Measurements from ENCODE around the gene TXNDC11.

TXNDC11 gene

DNA sequence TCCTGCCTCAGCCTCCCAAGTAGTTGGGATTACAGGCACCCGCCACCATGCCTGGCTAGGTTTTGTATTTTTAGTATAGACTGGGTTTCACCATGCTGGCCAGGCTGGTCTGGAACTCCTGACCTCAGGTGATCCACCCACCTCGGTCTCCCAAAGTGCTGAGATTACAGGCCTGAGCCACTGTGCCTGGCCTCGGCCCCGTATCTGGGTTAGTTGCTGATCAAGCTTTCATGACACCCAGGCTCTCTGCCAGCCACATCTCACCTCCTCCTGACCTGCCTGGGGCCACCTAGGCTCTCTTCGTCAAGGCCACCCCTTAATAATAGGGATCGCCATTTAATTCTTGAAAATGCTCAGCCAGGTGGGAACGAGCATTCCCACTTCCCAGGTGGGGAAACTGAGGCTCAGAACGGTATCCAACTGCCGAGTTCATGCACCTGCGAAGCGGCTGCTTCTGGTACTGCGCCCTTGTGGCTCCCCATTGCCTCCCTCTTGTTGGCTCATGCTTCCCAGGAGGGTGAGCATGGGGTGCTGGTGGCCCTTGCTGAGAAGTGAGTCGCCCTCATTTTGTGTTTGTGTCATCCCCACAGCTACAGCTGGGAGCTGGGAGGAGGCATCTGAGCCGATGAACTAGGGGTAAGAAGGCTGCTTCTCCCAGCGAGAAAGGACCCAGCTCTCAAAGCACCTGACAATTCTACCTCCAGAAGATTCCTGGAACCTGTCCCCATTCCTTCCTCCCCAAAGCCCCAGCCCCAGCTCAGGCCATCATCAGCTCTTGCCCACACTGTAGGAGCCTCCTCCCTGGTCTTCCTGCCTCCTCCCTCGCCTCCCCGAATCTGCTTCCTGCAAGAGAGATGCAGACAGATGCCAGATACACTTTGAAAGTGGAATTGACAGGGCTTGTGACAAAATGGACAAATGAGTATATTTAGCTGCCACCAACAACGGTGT is 91.7 kb downstream of the TXNDC11 start:
- no peak for DNase-seq

DNA sequence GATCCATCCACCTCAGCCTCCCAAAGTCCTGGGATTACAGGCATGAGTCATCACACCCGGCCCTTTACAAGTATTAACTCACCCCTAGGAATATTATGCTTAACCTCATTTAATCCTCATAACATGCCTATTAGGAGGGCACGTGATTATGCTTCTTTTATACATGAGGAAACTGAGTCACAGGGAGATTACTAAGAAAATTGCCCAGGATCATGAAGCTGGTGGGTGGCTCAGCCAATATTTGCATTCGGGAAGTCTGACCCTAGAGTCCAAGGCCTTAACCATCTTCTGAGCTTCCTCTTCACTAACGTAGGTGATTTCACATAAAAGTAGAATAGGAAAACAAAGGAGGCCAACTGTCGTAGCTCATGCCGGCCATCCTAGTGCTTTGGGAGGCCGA is 93.4 kb downstream of the TXNDC11 start:
- no peak for DNase-seq

DNA sequence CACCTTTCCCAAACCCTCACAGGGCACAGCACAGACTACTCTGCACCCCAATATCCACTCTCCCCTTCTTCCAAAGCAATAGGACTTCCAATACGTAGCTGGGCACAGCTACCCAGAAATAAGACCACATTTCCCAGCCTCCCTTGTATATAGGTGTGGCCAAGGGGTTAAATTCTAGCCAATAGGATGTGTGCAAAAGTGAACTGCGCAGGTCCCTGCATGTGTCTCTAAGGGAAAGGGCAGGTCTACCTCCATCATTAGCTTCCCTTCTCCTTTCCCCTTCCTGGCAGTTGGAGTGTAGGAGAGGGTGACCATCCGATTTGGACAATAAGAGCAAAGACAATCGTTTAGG is 99.9 kb downstream of the TXNDC11 start:
- DNase-seq, result no peak

DNA sequence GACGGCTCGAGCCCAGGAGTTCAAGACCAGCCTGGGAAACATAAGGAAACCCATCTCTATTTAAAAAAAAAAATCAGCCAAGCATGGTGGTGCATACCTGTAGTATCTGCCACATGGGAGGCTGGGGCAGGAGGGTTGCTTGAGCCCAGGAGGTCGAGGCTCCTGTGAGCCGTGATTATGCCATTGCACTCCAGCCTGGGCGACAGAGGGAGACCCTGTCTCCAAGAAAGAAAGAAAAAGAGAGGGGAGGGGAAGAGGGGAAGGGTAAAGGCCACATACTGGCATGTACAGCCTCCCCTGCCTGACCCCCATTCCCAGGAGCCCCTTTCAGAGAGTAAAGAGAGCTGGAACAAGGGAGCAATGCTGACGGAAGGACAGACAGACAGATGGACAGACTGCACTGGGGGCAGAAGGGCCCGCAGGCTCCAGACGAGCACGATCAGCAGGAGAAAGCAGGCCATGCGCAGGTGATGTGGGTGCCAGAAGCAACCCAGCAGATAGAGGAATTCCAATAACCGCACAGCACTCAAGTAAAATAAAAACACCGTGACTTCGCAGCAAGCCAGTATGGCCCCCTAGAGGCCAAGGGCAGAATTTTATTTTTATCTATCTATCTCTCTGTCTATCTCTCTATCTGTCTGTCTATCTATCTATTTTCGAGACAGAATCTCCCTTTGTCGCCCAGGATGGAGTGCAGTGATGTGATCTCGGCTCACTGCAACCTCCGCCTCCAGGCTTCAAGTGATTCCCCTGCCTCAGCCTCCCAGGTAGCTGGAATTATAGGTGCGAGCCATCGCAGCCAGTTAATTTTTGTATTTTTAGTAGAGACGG is 101.5 kb downstream of the TXNDC11 start:
- DNase-seq, result peak; percentile 13

DNA sequence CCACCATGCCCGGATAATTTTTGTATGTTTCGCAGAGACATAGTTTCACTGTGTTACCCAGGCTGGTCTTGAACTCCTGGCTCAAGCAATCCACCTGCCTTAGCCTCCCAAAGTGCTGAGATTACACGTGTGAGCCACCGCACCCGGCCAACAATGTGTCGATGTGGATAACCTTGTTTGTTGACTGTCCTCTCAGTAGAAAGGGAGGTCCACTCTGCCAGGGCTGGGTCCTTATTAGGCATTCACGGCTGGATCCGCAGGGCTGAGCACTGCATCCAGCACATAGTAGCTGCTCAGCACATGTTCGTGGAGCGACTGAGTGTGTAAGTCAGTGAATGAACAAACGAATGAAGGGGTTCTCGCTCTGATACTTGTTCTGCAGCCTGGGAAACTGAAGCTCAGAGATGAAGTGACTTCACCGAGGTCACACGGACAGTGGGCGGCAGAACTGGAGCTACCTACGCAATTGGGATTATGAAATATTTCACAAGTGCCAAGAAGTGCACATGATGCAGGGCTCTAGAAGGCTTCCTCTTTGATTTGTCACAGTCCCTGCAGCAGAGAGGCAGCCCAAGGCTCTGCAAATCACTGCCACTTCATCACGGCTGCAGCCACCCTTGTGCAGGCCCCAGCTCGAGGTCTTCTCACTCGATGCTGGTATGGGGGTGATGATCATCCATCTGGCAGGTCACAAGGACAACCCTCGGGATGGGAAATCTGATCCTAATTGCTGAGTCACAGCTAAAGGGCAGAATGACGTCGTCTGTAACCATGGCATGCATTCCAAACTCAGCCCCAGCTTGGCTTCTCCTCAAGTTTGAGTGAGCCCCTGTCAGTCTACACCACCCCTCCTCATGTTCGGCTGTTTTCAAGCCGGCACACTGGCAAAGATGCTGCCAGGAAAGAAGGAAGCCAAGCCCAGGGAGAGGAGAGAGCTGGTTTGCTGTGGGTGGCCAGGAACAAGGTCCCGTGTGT is 102.4 kb downstream of the TXNDC11 start:
- DNase-seq, result no peak

DNA sequence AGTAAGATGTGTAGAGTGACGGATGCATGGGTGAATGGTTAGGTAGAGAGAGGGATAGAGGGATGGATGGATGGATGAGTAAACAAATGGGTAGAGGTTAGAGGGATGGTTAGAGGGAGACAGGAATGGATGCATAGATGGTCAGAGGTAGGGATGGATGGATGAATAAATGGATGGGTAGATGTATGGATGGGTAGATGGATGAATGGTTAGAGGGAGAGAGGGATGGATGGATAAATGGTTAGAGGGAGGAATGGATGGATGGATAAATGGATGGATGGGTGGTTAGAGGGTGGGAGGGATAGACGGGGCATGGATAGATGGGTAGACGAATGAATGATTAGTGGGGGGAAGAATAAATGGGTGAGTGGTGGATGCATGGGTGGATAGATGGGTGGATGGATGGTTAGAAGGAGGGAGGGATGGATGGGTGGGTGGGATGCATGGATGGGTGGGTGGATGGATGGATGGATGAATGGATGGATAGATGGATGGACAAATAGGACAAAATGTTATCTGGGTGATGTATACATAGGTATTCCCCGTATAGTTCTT is 103.6 kb downstream of the TXNDC11 start:
- DNase-seq, result no peak

DNA sequence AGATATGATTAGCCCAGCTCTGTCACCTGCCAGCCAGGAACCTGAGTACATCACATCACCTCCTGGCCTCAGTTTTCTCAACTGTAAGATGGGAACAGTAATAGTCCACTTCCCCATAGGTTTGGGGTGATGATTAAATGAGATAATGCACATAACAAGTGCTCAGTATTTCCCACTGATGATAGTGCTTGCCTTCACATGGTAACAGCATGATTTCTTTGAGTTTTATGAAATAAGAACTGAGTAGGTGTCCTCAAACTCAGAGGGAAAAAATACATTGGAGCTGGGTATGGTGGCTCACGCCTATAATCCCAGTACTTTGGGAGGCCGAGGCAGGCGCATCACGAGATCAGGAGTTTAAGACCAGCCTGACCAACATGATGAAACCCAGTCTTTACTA is 104.5 kb downstream of the TXNDC11 start:
- DNase-seq, result no peak

DNA sequence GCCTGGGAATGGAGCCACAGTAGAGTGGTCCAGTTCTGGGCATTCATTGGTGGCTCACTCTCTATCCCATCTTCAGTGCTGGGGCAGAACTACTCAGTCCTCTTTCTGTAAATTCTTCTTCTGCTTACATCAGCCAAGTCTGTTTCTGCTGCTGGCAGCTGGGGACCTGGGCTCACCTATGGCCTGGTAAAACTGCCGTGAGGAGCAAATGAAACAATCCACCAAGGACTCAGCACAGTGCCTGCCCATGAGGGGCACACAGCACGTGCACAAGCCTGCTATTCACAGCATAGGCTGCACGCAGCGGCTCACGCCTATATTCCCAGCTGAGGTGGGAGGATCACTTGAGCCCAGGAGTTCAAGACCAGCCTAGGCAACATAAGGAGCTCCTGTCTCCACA is 105.3 kb downstream of the TXNDC11 start:
- DNase-seq, result no peak

DNA sequence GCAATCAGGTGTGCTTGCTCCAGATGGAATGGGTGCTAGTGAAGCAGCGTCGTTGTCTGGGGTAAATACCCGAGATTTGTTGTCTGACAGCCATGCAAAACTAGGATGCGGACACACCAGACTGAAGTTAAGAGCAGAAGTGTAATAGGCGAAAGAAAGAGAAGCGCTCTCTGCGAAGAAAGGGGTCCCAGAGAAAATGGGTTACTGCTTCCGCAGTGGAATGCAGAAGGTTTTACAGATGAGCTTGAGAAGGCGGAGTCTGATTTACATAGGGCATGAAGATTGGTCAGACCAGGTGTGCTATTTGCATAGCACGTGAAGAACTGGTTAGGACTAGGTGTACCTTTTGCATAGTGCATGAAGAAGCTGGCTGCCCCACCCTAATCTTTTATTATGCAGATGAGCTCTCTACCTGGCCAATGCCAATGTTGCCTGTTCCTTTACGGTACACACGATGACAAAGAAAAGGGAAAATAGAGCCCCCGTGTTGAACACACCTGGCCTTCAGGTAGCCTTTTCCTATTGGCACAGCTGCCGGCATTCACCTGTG is 106.4 kb downstream of the TXNDC11 start:
- no peak for DNase-seq

DNA sequence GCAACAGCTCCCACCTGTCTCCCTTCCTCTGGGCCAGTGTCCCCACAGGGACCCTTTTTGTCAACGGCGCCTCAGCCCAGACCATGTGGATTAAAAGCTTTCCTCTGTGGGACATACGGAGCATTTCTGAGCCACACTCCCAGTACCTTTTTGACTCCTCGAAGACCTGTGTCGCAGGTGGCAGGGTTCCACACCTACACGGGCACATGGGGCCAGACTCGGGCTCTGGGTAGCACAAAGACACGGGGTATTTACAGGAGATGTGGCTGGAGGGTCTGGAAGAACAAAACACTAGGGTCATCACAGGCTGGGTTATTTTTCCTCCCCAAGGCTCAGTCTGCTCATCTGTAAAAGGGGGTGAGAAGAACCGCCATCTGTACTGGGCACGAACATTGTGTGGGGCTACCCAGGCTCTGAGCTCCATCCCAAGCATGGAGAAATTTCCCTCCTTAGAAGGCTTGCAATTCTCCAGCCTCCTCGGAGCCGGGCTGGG is 106.9 kb downstream of the TXNDC11 start:
- DNase-seq, result no peak

DNA sequence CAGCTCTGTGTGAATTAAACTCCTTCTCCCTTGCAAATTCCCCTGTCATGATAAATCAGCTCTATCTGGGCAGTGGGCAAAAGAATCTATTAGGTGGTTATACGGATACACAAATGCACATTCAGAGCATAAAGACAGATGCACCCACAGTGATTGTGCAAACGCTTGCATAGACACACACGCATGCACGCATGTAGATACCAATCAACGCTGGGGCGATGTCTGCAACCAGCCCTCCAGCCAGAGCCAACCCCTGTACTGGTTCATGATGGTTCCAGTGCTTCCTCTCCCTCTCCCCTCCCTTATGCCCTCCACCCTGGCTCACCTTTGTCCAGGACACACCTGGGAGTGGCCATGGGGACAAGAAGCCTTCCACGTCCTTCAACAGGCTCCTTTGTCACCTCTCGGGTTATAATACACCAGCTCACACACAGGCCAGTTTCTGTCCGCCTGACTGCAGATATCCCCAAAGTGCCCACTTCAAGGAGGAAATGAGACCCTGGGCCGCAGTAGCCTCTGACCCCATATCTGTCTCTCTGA is 107.5 kb downstream of the TXNDC11 start:
- DNase-seq, result no peak

DNA sequence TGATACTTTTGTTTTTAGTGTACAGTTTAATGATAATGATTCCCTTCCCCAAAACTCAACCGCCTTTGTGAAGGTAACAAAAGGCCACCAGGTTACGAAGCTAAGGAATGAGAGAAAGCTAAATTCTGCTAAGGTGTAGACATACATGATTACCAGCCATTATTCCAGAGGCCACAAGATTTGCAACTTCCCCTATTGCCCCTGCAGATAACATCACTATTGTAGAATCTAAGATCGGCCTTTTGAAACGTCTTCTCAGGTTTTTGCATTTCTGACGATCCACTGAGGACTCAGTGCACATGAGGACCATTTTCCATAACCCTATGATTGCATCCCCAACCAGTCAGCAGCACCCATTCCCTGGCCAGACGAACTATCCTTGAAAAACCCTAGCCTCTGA is 108.3 kb downstream of the TXNDC11 start:
- DNase-seq, result no peak

DNA sequence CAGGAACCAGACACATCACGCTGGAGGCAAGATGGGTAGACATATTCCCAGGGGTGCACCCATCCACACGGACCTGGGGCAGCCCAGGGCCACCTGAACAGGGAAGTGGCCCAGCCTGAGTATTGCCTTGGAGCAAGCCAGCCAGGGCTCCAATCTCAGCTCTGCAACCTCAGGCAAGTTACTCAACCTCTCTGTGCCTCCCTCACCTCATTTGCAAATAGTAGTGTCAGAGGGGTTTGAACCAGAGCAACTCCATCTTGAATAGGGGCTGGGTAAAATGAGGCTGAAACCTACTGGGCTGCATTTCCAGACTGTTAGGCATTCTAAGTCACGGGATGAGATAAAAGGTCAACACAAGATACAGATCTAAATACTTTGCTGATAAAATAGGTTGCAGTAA is 109.5 kb downstream of the TXNDC11 start:
- DNase-seq, result no peak

DNA sequence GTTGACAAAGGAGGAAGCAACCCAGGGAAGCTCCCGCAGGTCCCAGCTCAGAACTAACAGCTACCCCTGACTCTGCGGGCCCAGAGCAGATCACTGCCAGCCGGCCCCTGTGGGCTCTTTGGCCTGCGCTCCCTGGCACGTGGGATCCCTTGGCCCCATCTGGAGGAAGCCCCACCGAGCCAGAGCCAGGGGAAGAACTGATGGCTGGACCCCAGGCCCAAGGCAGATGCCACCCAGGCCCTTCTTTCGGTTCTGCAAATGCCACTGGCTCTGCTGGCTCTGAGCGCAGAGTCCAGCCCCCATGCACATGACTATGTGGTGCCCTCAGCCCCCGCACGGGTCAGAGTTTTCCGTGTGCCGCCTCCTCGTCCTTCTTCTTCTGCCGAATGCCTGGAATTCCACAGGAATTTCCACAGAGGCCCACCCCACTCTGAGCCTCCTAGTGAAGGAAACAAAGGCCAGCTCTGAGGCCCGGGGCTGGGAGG is 110.2 kb downstream of the TXNDC11 start:
- DNase-seq, result no peak

DNA sequence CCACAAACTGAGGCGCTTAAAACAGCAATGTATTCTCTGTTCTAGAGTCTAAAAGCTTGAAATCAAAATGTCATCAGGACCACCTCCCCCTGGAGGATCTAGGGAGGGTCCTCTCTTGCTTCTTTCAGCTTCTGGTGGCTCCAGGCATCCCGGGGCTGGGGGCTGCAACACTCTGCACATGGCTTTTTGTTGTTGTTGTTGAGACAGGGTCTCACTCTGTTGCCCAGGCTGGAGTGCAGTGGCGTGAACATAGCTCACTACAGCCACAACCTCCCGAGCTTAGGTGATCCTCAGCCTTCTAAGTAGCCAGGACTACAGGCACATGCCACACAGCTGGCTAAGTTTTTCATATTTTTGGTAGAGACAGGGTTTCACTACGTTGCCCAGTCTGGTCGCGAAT is 111.4 kb downstream of the TXNDC11 start:
- DNase-seq, result no peak

DNA sequence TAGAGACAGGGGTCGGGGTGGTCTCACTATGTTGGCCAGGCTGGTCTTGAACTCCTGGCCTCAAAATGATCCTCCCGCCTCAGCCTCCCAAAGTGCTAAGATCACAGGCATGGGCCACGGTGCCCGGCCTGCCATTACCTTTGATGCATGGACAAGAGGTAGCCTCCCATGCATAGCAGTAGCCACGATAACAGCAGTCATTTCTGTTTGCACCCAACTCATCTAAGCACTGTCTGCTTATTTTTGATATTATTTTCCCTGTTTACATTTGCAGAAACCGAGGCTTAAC is 111.9 kb downstream of the TXNDC11 start:
- DNase-seq, result no peak

DNA sequence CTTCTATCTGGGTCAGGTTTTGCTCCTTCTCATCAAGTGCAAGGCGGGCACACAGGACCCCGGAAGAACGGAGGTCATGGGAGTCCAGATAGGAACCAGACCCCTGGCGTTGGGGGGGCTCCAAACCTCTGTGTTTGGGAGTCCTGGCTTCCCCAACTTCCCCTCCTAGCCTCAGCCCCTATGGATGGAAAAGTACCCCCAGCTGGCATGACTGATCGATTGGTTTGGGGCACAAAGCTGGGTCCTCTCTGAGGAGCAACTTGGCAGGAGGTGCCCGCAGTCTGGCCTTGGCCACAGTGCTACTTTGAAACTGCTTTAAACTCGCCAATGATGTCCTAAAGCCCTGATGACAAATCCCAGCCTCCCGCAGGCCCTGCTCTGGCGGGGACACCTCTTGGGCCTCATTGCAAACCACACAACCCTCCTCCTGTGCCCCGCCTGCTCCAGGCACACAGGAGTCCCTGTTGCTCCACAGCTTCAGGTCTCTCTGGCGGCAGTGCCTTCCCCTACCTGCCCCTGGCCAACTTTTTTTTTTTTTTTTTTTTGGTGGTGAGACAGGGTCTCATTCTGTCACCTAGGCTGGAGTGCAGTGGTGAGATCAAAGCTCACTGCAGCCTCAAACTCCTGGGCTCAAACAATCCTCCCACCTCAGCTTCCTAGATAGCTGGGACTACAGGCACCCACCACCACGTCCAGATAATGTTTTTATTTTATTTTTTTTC is 112.5 kb downstream of the TXNDC11 start:
- no peak for DNase-seq

All from NCI-H2227 treated with DMSO at 0.1 percent for 48 hours (cell line).